ENCODE results near the gene ST7L. TPM values are rescaled to one million over a fixed set of nuclear protein-coding genes. Genes with fewer than 3 reads are reported as not detected.
"Not testable (repeated sequence)": the region's sequence is repeated elsewhere in the genome, so short reads cannot be mapped to it uniquely, and the experiment has no call there.

ST7L gene
- total RNA-seq, 2 donors from 2014 or later = 20.3 to 32.2 TPM

- H3K9me3 ChIP-seq = no peaks in the 10 kb centered on the region
- peaks cover 0 to 8% of the 10 kb centered on the region in 2 donors for H3K4me1 ChIP-seq (ENCODE audit: control insufficient read depth in 1 of 2, low read depth in 2 of 2)
- TF ChIP-seq CTCF (IDR thresholded peaks at IDR 0.05) = no peak
- no peaks in the 10 kb centered on the region for H3K27me3 ChIP-seq (replicated peaks; ENCODE audit: insufficient read depth)
- DNase-seq (ENCODE audit: low spot score) (no peak), ATAC-seq (ENCODE audit: insufficient number of reproducible peaks, low FRiP score, low read depth) (no peak)
- no peak overlapping the region for H3K4me3 ChIP-seq
- H3K36me3 ChIP-seq = no peaks in the 10 kb centered on the region
- no peak overlapping the region for H3K27ac ChIP-seq
These were observed 24.1 kb upstream of the ST7L start for GRCh38 chr1:112643080-112643479.

GRCh38 chr1:112640437-112640836 is 21.5 kb upstream of the ST7L start:
- not testable (repeated sequence) for H3K27ac ChIP-seq; ATAC-seq (ENCODE audit: insufficient number of reproducible peaks, low FRiP score, low read depth); H3K27me3 ChIP-seq (replicated peaks; ENCODE audit: insufficient read depth); H3K36me3 ChIP-seq; H3K4me3 ChIP-seq; H3K9me3 ChIP-seq; DNase-seq (ENCODE audit: low spot score)
- peaks cover 17 to 31% of the 10 kb centered on the region in 2 donors for H3K4me1 ChIP-seq (ENCODE audit: control insufficient read depth in 1 of 2, low read depth in 2 of 2)

GRCh38 chr1:112638110-112638428 is 19.1 kb upstream of the ST7L start:
- no peak for DNase-seq (ENCODE audit: low spot score)
- H3K36me3 ChIP-seq = no peaks in the 10 kb centered on the region
- H3K9me3 ChIP-seq = no peaks in the 10 kb centered on the region
- TF ChIP-seq CTCF (IDR thresholded peaks at IDR 0.05) = no peak
- no peak overlapping the region for H3K4me3 ChIP-seq
- no peak overlapping the region for H3K27ac ChIP-seq
- ATAC-seq (ENCODE audit: insufficient number of reproducible peaks, low FRiP score, low read depth) = no peak
- no peaks in the 10 kb centered on the region for H3K27me3 ChIP-seq (replicated peaks; ENCODE audit: insufficient read depth)
- peaks cover 26 to 38% of the 10 kb centered on the region in 2 donors for H3K4me1 ChIP-seq (ENCODE audit: control insufficient read depth in 1 of 2, low read depth in 2 of 2)

- no peak for ATAC-seq (ENCODE audit: insufficient number of reproducible peaks, low FRiP score, low read depth)
- TF ChIP-seq CTCF (IDR thresholded peaks at IDR 0.05) = no peak
- no peak for DNase-seq (ENCODE audit: low spot score)
- H3K4me3 ChIP-seq = no peak overlapping the region
- H3K27me3 ChIP-seq (replicated peaks; ENCODE audit: insufficient read depth) = no peaks in the 10 kb centered on the region
- H3K36me3 ChIP-seq = no peaks in the 10 kb centered on the region
- peaks cover 26 to 38% of the 10 kb centered on the region in 2 donors for H3K4me1 ChIP-seq (ENCODE audit: control insufficient read depth in 1 of 2, low read depth in 2 of 2)
- H3K27ac ChIP-seq = no peak overlapping the region
- no peaks in the 10 kb centered on the region for H3K9me3 ChIP-seq
These were observed 18.5 kb upstream of the ST7L start for GRCh38 chr1:112637254-112638109.

GRCh38 chr1:112636597-112637253 is 17.8 kb upstream of the ST7L start:
- Histone ChIP-seq H3K9me3 (no peaks in the 10 kb centered on the region), H3K27me3 (replicated peaks; ENCODE audit: insufficient read depth) (no peaks in the 10 kb centered on the region), H3K36me3 (no peaks in the 10 kb centered on the region), H3K4me1 (ENCODE audit: control insufficient read depth in 1 of 2, low read depth in 2 of 2) (peaks cover 30 to 38% of the 10 kb centered on the region in 2 donors), H3K4me3 (no peak overlapping the region), H3K27ac (peak overlapping the region in 1 of 2 donors; percentile 3)
- no peak for ATAC-seq (ENCODE audit: insufficient number of reproducible peaks, low FRiP score, low read depth)
- no peak for TF ChIP-seq CTCF (IDR thresholded peaks at IDR 0.05)
- no peak for DNase-seq (ENCODE audit: low spot score)

Data from thoracic aorta (tissue), 2 donors.